Panc1 (cell line): ENCODE measurements around the gene RASD2. TPM values are rescaled to one million over a fixed set of nuclear protein-coding genes. Genes with fewer than 3 reads are reported as not detected.

ENCODE experiments used
- ATAC-seq: fragments of 200-7000 bp; cut with Tn5 transposase; 2 replicates; pipeline ENCODE4 v1.9.1; 2020; ENCODE audit warnings: mild to moderate bottlenecking, moderate library complexity
- BruUV-seq: library from RNA; stranded (reverse); fragments of 400-500 nt; replicated peaks from 2 replicates; lab custom pipeline; 2021; lab: Mats Ljungman, UMichigan
- CTCF ChIA-PET: fragments of 300-600 bp; sonication (Branson Sonifier 250); formaldehyde crosslinking; loops from one replicate; lab custom pipeline; 2022; ENCODE audit warnings: antibody characterized with exemption; lab: Charles Lee
- POLR2A ChIA-PET: fragments of 300-600 bp; sonication (Branson Sonifier 250); formaldehyde crosslinking; loops from one replicate; lab custom pipeline; 2022; ENCODE audit warnings: antibody characterized with exemption; lab: Charles Lee
- DNase-seq: peaks from one replicate; pipeline ENCODE4 v3.0.0-alpha.2; 2010; ENCODE audit warnings: low read depth, low spot score
- H3K27ac ChIP-seq: 2 replicates; pipeline ENCODE4 v1.5.1; 2011; ENCODE audit warnings: mild to moderate bottlenecking, low read length, inconsistent platforms
- H3K27me3 ChIP-seq: fragments of 200-500 bp; sonication (Bioruptor generic); 2 replicates; pipeline ENCODE4 v1.6.0; 2014; ENCODE audit warnings: low read length, inconsistent platforms; ENCODE audit not compliant: control insufficient read depth, insufficient read depth
- H3K36me3 ChIP-seq: fragments of 200-500 bp; sonication (Bioruptor generic); 2 replicates; pipeline ENCODE4 v1.5.1; 2014; ENCODE audit warnings: inconsistent platforms, mild to moderate bottlenecking, low read length, moderate library complexity; ENCODE audit not compliant: control insufficient read depth, insufficient read depth
- H3K4me1 ChIP-seq: 2 replicates; pipeline ENCODE4 v1.5.1; 2011; ENCODE audit warnings: inconsistent platforms, mild to moderate bottlenecking, low read length, moderate library complexity; ENCODE audit not compliant: control insufficient read depth, insufficient read depth
- H3K4me3 ChIP-seq, 2 experiments: 2 replicates each; pipeline ENCODE4 v1.5.1; 2011 to 2012; ENCODE audit warnings: low read depth in 2 of 2, low read length in 2 of 2, mild to moderate bottlenecking in 2 of 2, inconsistent platforms in 1 of 2, moderate library complexity in 1 of 2
- H3K9me3 ChIP-seq: fragments of 200-500 bp; sonication (Bioruptor generic); 2 replicates; pipeline ENCODE4 v1.5.1; 2014; ENCODE audit warnings: low read depth, mild to moderate bottlenecking, inconsistent platforms, low read length, moderate library complexity; ENCODE audit not compliant: control insufficient read depth, insufficient read depth
- POLR2AphosphoS5 ChIP-seq: IDR thresholded peaks from 2 replicates; pipeline ENCODE4 v1.6.1; 2012; ENCODE audit warnings: mild to moderate bottlenecking, low read depth, low read length, moderate library complexity
- SIN3A ChIP-seq: IDR thresholded peaks from 2 replicates; pipeline ENCODE4 v1.6.1; 2012; ENCODE audit warnings: low read depth, mild to moderate bottlenecking, low read length, moderate library complexity, borderline replicate concordance; ENCODE audit not compliant: insufficient read depth
- TCF7L2 ChIP-seq: IDR thresholded peaks from 2 replicates; pipeline ENCODE4 v1.6.1; 2011; ENCODE audit warnings: mild to moderate bottlenecking, low read depth, low read length, inconsistent platforms
- in situ Hi-C: cut with HindIII; loops from 2 replicates; pipeline ENCODE4 v1.10.0; 2016; ENCODE audit warnings: low sequenced_read_pairs, low pct_unique_long_range_greater_than_20kb
- intact Hi-C: fragments of 100-400 bp; cut with micrococcal nuclease; formaldehyde crosslinking; loops from one replicate; pipeline ENCODE4 v1.10.0; 2022; ENCODE audit not compliant: unreplicated experiment
- total RNA-seq: library from RNA; stranded (reverse); gene quantifications from one replicate; pipeline ENCODE4 v1.2.1, GENCODE V29; 2021; ENCODE audit not compliant: unreplicated experiment
- TF ChIP-seq, protein P1 (sequence below): fragments of 450-650 bp; IDR thresholded peaks from 2 replicates; pipeline ENCODE4 v1.5.1; 2017; ENCODE audit warnings: mild to moderate bottlenecking
- TF ChIP-seq, protein P2 (sequence below), 2 experiments: IDR thresholded peaks; 2 replicates each; pipeline ENCODE4 v1.6.1; 2011 to 2012; ENCODE audit warnings: low read depth in 2 of 2, control low read depth in 1 of 2, low read length in 1 of 2, mild to moderate bottlenecking in 1 of 2, moderate library complexity in 1 of 2; ENCODE audit not compliant: insufficient read depth in 1 of 2

RASD2 gene
- total RNA-seq, 1 experiment from 2014 or later = 26.7 TPM

DNA sequence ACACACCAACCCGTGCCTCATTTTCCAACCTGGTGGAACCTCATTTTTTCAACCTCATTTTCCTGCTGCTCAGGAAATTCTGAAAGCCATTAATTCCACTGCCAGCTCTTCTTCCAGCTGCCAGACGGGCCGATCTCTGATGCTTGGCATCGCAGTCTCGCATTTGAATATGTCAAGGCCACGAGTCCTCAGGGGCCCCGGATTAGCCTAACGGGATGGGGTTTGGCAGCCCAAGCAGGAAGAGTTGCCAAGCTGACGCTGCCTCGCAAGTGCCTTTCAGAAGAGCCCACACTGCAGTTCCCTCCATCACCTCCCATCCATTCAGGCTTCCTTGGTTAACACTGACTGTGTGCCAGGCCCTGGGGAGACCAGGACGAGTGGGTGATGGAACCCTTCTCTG is 8.7 kb downstream of the RASD2 start:
- in situ Hi-C loops (no loop called here), intact Hi-C loops (no loop called here)
- no peak for TF ChIP-seq SIN3A
- no peak for TF ChIP-seq TCF7L2
- TF ChIP-seq POLR2AphosphoS5 = no peak
- TF ChIP-seq, protein P1, sequence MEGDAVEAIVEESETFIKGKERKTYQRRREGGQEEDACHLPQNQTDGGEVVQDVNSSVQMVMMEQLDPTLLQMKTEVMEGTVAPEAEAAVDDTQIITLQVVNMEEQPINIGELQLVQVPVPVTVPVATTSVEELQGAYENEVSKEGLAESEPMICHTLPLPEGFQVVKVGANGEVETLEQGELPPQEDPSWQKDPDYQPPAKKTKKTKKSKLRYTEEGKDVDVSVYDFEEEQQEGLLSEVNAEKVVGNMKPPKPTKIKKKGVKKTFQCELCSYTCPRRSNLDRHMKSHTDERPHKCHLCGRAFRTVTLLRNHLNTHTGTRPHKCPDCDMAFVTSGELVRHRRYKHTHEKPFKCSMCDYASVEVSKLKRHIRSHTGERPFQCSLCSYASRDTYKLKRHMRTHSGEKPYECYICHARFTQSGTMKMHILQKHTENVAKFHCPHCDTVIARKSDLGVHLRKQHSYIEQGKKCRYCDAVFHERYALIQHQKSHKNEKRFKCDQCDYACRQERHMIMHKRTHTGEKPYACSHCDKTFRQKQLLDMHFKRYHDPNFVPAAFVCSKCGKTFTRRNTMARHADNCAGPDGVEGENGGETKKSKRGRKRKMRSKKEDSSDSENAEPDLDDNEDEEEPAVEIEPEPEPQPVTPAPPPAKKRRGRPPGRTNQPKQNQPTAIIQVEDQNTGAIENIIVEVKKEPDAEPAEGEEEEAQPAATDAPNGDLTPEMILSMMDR = no peak
- TF ChIP-seq, protein P2, sequence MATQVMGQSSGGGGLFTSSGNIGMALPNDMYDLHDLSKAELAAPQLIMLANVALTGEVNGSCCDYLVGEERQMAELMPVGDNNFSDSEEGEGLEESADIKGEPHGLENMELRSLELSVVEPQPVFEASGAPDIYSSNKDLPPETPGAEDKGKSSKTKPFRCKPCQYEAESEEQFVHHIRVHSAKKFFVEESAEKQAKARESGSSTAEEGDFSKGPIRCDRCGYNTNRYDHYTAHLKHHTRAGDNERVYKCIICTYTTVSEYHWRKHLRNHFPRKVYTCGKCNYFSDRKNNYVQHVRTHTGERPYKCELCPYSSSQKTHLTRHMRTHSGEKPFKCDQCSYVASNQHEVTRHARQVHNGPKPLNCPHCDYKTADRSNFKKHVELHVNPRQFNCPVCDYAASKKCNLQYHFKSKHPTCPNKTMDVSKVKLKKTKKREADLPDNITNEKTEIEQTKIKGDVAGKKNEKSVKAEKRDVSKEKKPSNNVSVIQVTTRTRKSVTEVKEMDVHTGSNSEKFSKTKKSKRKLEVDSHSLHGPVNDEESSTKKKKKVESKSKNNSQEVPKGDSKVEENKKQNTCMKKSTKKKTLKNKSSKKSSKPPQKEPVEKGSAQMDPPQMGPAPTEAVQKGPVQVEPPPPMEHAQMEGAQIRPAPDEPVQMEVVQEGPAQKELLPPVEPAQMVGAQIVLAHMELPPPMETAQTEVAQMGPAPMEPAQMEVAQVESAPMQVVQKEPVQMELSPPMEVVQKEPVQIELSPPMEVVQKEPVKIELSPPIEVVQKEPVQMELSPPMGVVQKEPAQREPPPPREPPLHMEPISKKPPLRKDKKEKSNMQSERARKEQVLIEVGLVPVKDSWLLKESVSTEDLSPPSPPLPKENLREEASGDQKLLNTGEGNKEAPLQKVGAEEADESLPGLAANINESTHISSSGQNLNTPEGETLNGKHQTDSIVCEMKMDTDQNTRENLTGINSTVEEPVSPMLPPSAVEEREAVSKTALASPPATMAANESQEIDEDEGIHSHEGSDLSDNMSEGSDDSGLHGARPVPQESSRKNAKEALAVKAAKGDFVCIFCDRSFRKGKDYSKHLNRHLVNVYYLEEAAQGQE (IDR thresholded peaks at IDR 0.05; ENCODE audit: insufficient read depth in 1 of 2, low read depth in 2 of 2, low read length in 1 of 2) = no peak
- H3K27ac ChIP-seq = no peak overlapping the region
- peaks cover 4% of the 10 kb centered on the region; the same call in 1 of the 2 replicates for H3K4me1 ChIP-seq
- ATAC-seq (no peak), DNase-seq (no peak)
- no peaks in the 10 kb centered on the region for H3K36me3 ChIP-seq
- H3K9me3 ChIP-seq = no peaks in the 10 kb centered on the region
- POLR2A ChIA-PET = no interaction called here
- BruUV-seq = no TSS peak
- CTCF ChIA-PET = no interaction called here
- H3K4me3 ChIP-seq = no peak overlapping the region
- H3K27me3 ChIP-seq = no peaks in the 10 kb centered on the region

DNA sequence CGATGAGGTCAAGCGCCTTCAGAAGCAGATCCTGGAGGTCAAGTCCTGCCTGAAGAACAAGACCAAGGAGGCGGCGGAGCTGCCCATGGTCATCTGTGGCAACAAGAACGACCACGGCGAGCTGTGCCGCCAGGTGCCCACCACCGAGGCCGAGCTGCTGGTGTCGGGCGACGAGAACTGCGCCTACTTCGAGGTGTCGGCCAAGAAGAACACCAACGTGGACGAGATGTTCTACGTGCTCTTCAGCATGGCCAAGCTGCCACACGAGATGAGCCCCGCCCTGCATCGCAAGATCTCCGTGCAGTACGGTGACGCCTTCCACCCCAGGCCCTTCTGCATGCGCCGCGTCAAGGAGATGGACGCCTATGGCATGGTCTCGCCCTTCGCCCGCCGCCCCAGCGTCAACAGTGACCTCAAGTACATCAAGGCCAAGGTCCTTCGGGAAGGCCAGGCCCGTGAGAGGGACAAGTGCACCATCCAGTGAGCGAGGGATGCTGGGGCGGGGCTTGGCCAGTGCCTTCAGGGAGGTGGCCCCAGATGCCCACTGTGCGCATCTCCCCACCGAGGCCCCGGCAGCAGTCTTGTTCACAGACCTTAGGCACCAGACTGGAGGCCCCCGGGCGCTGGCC is 11.0 kb downstream of the RASD2 start:
- TF ChIP-seq POLR2AphosphoS5 (no peak), TCF7L2 (no peak), SIN3A (no peak)
- TF ChIP-seq, protein P1 = no peak
- TF ChIP-seq, protein P2 (IDR thresholded peaks at IDR 0.05; ENCODE audit: insufficient read depth in 1 of 2, low read depth in 2 of 2, low read length in 1 of 2) = no peak
- ATAC-seq (no peak), DNase-seq (no peak)
- Histone ChIP-seq H3K36me3 (no peaks in the 10 kb centered on the region), H3K27me3 (no peaks in the 10 kb centered on the region), H3K9me3 (no peaks in the 10 kb centered on the region), H3K4me1 (peaks cover 5% of the 10 kb centered on the region; the same call in 1 of the 2 replicates), H3K27ac (no peak overlapping the region), H3K4me3 (no peak overlapping the region)
- ChIA-PET CTCF (no interaction called here), POLR2A (no interaction called here)
- intact Hi-C loops = no loop called here
- in situ Hi-C loops = no loop called here
- BruUV-seq = no TSS peak
